HL-60 (cell line): ENCODE data around the gene LEKR1.

Experiments
- CTCF ChIP-seq: IDR thresholded peaks from one replicate; pipeline ENCODE4 v1.5.1; 2011; ENCODE audit warnings: low read length, control low read depth, inconsistent platforms; ENCODE audit not compliant: insufficient read depth
- GABPA ChIP-seq: IDR thresholded peaks from 2 replicates; pipeline ENCODE4 v1.6.1; 2012; ENCODE audit warnings: low read depth
- POLR2AphosphoS5 ChIP-seq: IDR thresholded peaks from 2 replicates; pipeline ENCODE4 v1.6.1; 2012; ENCODE audit warnings: low read depth
- TF ChIP-seq, protein P1 (sequence below): IDR thresholded peaks from 2 replicates; pipeline ENCODE4 v1.6.1; 2012; ENCODE audit warnings: low read depth; ENCODE audit not compliant: insufficient replicate concordance

GRCh38 chr3:156795890-156796481 is 30.2 kb upstream of the LEKR1 start:
- TF ChIP-seq CTCF (no peak), GABPA (no peak), POLR2AphosphoS5 (no peak)
- TF ChIP-seq, protein P1, sequence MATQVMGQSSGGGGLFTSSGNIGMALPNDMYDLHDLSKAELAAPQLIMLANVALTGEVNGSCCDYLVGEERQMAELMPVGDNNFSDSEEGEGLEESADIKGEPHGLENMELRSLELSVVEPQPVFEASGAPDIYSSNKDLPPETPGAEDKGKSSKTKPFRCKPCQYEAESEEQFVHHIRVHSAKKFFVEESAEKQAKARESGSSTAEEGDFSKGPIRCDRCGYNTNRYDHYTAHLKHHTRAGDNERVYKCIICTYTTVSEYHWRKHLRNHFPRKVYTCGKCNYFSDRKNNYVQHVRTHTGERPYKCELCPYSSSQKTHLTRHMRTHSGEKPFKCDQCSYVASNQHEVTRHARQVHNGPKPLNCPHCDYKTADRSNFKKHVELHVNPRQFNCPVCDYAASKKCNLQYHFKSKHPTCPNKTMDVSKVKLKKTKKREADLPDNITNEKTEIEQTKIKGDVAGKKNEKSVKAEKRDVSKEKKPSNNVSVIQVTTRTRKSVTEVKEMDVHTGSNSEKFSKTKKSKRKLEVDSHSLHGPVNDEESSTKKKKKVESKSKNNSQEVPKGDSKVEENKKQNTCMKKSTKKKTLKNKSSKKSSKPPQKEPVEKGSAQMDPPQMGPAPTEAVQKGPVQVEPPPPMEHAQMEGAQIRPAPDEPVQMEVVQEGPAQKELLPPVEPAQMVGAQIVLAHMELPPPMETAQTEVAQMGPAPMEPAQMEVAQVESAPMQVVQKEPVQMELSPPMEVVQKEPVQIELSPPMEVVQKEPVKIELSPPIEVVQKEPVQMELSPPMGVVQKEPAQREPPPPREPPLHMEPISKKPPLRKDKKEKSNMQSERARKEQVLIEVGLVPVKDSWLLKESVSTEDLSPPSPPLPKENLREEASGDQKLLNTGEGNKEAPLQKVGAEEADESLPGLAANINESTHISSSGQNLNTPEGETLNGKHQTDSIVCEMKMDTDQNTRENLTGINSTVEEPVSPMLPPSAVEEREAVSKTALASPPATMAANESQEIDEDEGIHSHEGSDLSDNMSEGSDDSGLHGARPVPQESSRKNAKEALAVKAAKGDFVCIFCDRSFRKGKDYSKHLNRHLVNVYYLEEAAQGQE, result no peak
